GM21526 (cell line): ENCODE results near the gene DIAPH1.

Experiments used
- ATAC-seq: cut with Tn5 transposase; IDR thresholded peaks from one replicate; pipeline ENCODE4 v1.9.1; 2021; ENCODE audit warnings: moderate library complexity; ENCODE audit not compliant: unreplicated experiment, low FRiP score

Gene DIAPH1

GRCh38 chr5:141524604-141525597 is 93.9 kb downstream of the DIAPH1 start:
- peak; percentile 67 for ATAC-seq

GRCh38 chr5:141523991-141524390 is 94.8 kb downstream of the DIAPH1 start:
- ATAC-seq, result no peak

DNA sequence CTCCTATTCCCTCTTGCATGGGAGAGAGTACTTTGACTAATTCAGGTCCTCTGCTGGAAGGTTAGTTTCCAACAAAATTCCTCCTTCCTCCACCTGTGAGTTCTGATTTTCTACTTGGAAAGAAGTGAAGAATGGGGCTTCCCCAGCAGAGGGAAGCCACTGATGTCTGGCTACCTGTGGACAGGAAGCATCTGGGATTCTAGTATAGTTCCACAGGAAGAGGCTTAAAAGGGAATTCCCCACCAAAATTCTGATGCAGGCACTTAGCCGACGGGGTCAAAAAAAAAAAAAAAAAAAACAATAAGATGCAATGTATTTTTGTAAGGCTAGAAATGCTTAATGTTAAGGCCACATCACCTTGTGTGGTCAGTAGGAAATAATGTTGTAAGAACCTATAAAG is 96.5 kb downstream of the DIAPH1 start:
- ATAC-seq, result no peak

DNA sequence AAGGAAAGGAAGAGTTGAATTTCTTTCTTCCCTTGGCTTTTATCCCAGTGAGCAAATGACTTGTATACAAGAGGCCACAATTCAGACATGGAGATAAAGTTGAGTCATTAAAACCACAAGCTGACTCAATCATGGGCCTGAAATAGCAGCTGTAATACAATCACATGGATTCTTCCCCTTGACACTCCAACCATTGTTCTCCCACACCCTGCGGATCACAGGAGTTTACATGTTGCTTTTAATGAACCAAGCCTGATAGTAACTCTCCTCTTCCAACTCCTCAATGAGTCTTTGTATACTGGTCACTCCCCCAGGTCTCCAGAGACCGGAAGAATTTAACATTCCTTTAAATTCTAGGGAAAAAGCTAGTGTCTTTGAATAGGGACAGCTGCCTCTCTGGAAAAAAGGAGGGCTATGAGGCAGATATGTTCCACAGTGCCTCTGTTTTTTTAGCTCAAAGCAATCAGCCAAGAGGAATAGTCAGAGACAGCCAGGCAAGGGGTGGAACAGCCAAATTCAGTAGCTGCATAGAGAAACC is 97.5 kb downstream of the DIAPH1 start:
- no peak for ATAC-seq

- no peak for ATAC-seq
Observed at GRCh38 chr5:141519605-141520565, 98.9 kb downstream of the DIAPH1 start.

DNA sequence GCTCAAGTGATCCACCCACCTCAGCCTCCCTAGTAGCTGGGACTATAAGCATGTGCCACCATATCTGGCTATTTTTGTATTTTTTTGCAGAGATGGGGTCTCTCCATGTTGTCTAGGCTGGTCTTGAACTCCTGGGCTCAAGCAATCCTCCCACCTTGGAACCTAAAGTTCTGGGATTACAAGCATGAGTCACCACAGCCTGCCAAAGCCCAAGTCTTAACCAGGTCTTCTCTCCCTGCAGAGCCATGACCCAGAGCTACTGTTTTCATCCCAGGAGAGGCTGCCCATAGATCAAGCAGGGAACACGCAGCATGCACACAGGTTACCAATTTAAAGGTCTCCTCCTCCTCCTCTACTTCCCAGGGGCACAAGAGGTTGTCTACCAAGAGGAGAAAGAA is 100.2 kb downstream of the DIAPH1 start:
- ATAC-seq, result no peak

- ATAC-seq, result no peak
Observed at GRCh38 chr5:141517880-141518617, 100.8 kb downstream of the DIAPH1 start.

DNA sequence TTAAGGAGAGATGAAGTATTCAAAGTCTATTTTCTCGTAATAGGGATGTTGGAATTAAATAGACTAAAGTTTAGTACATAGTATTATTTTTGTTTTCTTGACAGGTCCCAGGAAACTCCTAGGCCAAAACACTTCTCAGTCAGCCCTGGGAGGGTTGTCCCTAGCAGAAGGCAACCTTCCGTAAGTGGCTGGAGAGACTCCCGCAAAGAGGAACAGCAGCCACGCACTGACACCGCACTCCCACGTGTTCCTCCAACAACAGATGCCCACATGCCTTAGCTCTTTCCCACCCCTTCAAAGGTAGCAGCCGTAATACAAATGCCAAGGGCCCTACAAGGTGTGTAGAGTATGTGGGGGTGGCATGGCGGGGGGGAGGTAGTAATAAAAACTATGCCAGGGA is 101.5 kb downstream of the DIAPH1 start:
- ATAC-seq, result no peak

- ATAC-seq, result no peak
Observed at GRCh38 chr5:141516672-141517025, 102.2 kb downstream of the DIAPH1 start.

- ATAC-seq, result no peak
Observed at GRCh38 chr5:141515946-141516671, 102.7 kb downstream of the DIAPH1 start.

GRCh38 chr5:141515141-141515540 is 103.7 kb downstream of the DIAPH1 start:
- no peak for ATAC-seq

- peak; percentile 2 for ATAC-seq
Observed at GRCh38 chr5:141514330-141515133, 104.3 kb downstream of the DIAPH1 start.

GRCh38 chr5:141513627-141514329 is 105.0 kb downstream of the DIAPH1 start:
- ATAC-seq, result peak; percentile 34

DNA sequence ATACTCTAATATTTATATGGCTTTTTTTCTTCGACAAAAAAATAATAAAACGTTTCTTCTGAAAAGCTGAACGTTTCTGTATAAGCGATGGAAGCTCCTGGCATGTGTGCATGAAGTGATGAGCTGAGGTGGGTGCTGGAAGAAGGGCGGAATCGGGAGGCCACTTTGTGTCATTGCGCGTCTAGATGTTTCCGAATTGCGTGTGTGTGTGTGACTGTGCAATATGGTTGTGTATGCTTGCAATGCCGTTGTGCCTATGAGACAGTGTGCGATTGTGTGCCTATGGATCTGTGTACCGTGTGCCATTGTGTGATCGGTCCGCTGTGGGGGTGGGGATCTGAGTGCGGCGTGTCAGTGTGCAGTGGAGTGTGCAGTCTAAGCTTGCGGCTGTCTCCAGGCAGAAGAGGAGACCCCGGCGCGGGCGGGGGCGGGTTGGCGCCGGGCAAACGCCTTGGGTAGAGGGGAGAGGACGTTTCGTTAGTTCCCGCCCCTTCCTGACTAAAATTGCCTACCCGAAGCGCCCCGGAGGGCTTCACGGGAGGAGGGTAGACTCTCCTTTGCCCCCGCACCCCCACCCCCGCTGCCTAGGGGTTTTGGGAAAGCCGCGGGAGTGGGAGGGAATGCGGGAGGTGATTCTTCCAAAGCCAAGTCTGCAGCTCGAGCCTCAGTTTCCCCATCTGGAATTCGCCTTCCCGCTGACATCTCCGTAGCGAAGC is 105.7 kb downstream of the DIAPH1 start:
- no peak for ATAC-seq

GRCh38 chr5:141512390-141512910 is 106.3 kb downstream of the DIAPH1 start:
- ATAC-seq, result no peak

DNA sequence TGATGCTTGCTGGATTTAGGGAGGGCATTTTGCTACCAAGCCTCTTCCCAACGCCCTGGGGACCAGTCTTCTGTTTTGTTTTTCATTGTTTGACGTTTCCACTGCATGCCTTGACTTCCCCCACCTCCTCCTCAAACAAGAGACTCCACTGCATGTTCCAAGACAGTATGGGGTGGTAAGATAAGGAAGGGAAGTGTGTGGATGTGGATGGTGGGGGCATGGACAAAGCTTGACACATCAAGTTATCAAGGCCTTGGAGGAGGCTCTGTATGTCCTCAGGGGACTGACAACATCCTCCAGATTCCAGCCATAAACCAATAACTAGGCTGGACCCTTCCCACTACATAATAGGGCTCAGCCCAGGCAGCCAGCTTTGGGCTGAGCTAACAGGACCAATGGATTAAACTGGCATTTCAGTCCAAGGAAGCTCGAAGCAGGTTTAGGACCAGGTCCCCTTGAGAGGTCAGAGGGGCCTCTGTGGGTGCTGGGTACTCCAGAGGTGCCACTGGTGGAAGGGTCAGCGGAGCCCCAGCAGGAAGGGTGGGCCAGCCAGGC is 107.0 kb downstream of the DIAPH1 start:
- ATAC-seq, result no peak
